Activated CD4-positive, alpha-beta T cell treated with anti-CD3 and anti-CD28 coated beads, Interleukin-2, amount 10 ng/mL, durations not matched to agents 24 days and 14 days (primary cell): ENCODE measurements around the gene LATS2. TPM values are rescaled to one million over a fixed set of nuclear protein-coding genes. Genes with fewer than 3 reads are reported as not detected.
A peak's percentile ranks its signal among the peaks of the same experiment; 100 is the strongest.
"Not testable (repeated sequence)": the region's sequence is repeated elsewhere in the genome, so short reads cannot be mapped to it uniquely, and the experiment has no call there.

Experiments used
- DNase-seq: peaks from one replicate; pipeline ENCODE4 v3.0.0; 2022
- H3K27ac Mint-ChIP-seq: one replicate; pipeline ENCODE4 v1.8.0; 2022; ENCODE audit warnings: mild to moderate bottlenecking, mixed read lengths
- H3K27me3 Mint-ChIP-seq: one replicate; pipeline ENCODE4 v1.8.0; 2022; ENCODE audit warnings: mixed read lengths
- H3K36me3 Mint-ChIP-seq: one replicate; pipeline ENCODE4 v1.8.0; 2022; ENCODE audit warnings: low read depth, mild to moderate bottlenecking, mixed read lengths
- H3K4me1 Mint-ChIP-seq: one replicate; pipeline ENCODE4 v1.8.0; 2021; ENCODE audit warnings: mixed read lengths
- H3K4me3 Mint-ChIP-seq: one replicate; pipeline ENCODE4 v1.8.0; 2022; ENCODE audit warnings: mild to moderate bottlenecking, moderate library complexity, mixed read lengths
- H3K9me3 Mint-ChIP-seq: one replicate; pipeline ENCODE4 v1.8.0; 2021; ENCODE audit warnings: mixed read lengths
- intact Hi-C: fragments of 100-400 bp; cut with micrococcal nuclease; formaldehyde crosslinking; loops from one replicate; pipeline ENCODE4 v1.15.1; 2023
- total RNA-seq: library from RNA; stranded (reverse); gene quantifications from 2 replicates; pipeline ENCODE4 v1.2.3, GENCODE V29; 2022

Gene LATS2
- total RNA-seq, 1 donor from 2014 or later, result 1.7 TPM

- Mint-ChIP-seq H3K27ac (no peak overlapping the region), H3K9me3 (no peaks in the 10 kb centered on the region), H3K4me1 (no peaks in the 10 kb centered on the region), H3K4me3 (no peak overlapping the region), H3K36me3 (no peaks in the 10 kb centered on the region), H3K27me3 (no peaks in the 10 kb centered on the region)
- intact Hi-C loops, result no loop called here
- no peak for DNase-seq
These were observed 81.0 kb downstream of the LATS2 start for GRCh38 chr13:20980430-20980829.

GRCh38 chr13:20977394-20977793, 84.0 kb downstream of the LATS2 start:
- Mint-ChIP-seq H3K27ac (no peak overlapping the region), H3K9me3 (no peaks in the 10 kb centered on the region), H3K27me3 (peaks cover 3% of the 10 kb centered on the region), H3K36me3 (no peaks in the 10 kb centered on the region), H3K4me3 (no peak overlapping the region), H3K4me1 (no peaks in the 10 kb centered on the region)
- no peak for DNase-seq
- intact Hi-C loops, result no loop called here

GRCh38 chr13:20974981-20975585, 86.3 kb downstream of the LATS2 start:
- Mint-ChIP-seq H3K9me3 (no peaks in the 10 kb centered on the region), H3K27me3 (peaks cover 3% of the 10 kb centered on the region), H3K4me3 (no peak overlapping the region), H3K4me1 (no peaks in the 10 kb centered on the region), H3K27ac (no peak overlapping the region), H3K36me3 (no peaks in the 10 kb centered on the region)
- no peak for DNase-seq
- intact Hi-C loops, result no loop called here

GRCh38 chr13:20973886-20974425, 87.4 kb downstream of the LATS2 start:
- Mint-ChIP-seq H3K27me3 (peaks cover 3% of the 10 kb centered on the region), H3K4me1 (peaks cover 3% of the 10 kb centered on the region), H3K36me3 (no peaks in the 10 kb centered on the region), H3K9me3 (no peaks in the 10 kb centered on the region), H3K4me3 (no peak overlapping the region), H3K27ac (no peak overlapping the region)
- DNase-seq, result no peak
- intact Hi-C loops, result no loop called here

GRCh38 chr13:20972731-20973130, 88.7 kb downstream of the LATS2 start:
- Mint-ChIP-seq H3K36me3 (no peaks in the 10 kb centered on the region), H3K27me3 (peaks cover 3% of the 10 kb centered on the region), H3K27ac (no peak overlapping the region), H3K4me3 (no peak overlapping the region), H3K9me3 (no peaks in the 10 kb centered on the region), H3K4me1 (peaks cover 10% of the 10 kb centered on the region)
- intact Hi-C loops, result no loop called here
- no peak for DNase-seq

- DNase-seq, result no peak
- peak overlapping the region; percentile 25 for H3K27ac Mint-ChIP-seq
- peaks cover 10% of the 10 kb centered on the region for H3K4me1 Mint-ChIP-seq
- H3K4me3 Mint-ChIP-seq, result no peak overlapping the region
- intact Hi-C loops, result no loop called here
- peaks cover 6% of the 10 kb centered on the region for H3K9me3 Mint-ChIP-seq
- H3K27me3 Mint-ChIP-seq, result peaks cover 7% of the 10 kb centered on the region
- H3K36me3 Mint-ChIP-seq, result no peaks in the 10 kb centered on the region
These were observed 92.2 kb downstream of the LATS2 start for GRCh38 chr13:20969182-20969581.

- peaks cover 7% of the 10 kb centered on the region for H3K27me3 Mint-ChIP-seq
- no peak for DNase-seq
- H3K4me3 Mint-ChIP-seq, result no peak overlapping the region
- intact Hi-C loops, result no loop called here
- H3K36me3 Mint-ChIP-seq, result no peaks in the 10 kb centered on the region
- H3K4me1 Mint-ChIP-seq, result peaks cover 10% of the 10 kb centered on the region
- H3K9me3 Mint-ChIP-seq, result peaks cover 6% of the 10 kb centered on the region
- H3K27ac Mint-ChIP-seq, result no peak overlapping the region
These were observed 92.6 kb downstream of the LATS2 start for GRCh38 chr13:20968745-20969144.

GRCh38 chr13:20967340-20967739, 94.0 kb downstream of the LATS2 start:
- DNase-seq, result no peak
- Mint-ChIP-seq H3K4me3 (no peak overlapping the region), H3K4me1 (peaks cover 10% of the 10 kb centered on the region), H3K36me3 (no peaks in the 10 kb centered on the region), H3K27ac (no peak overlapping the region), H3K9me3 (peaks cover 6% of the 10 kb centered on the region), H3K27me3 (peaks cover 9% of the 10 kb centered on the region)
- intact Hi-C loops, result no loop called here

GRCh38 chr13:20964904-20965303, 96.5 kb downstream of the LATS2 start:
- H3K9me3 Mint-ChIP-seq, result peaks cover 6% of the 10 kb centered on the region
- intact Hi-C loops, result no loop called here
- no peak for DNase-seq
- peaks cover 18% of the 10 kb centered on the region for H3K27me3 Mint-ChIP-seq
- no peaks in the 10 kb centered on the region for H3K36me3 Mint-ChIP-seq
- H3K4me1 Mint-ChIP-seq, result peaks cover 12% of the 10 kb centered on the region
- H3K4me3 Mint-ChIP-seq, result no peak overlapping the region
- H3K27ac Mint-ChIP-seq, result no peak overlapping the region

- H3K4me3 Mint-ChIP-seq, H3K27ac Mint-ChIP-seq, intact Hi-C loops, DNase-seq, H3K9me3 Mint-ChIP-seq, H3K36me3 Mint-ChIP-seq, H3K4me1 Mint-ChIP-seq: not testable (repeated sequence)
- H3K27me3 Mint-ChIP-seq, result peaks cover 17% of the 10 kb centered on the region
These were observed 99.7 kb downstream of the LATS2 start for GRCh38 chr13:20961663-20962062.

GRCh38 chr13:20960663-20961309, 100.6 kb downstream of the LATS2 start:
- no peak overlapping the region for H3K4me3 Mint-ChIP-seq

GRCh38 chr13:20957049-20957620, 104.3 kb downstream of the LATS2 start:
- DNase-seq, H3K36me3 Mint-ChIP-seq, H3K27ac Mint-ChIP-seq, H3K4me3 Mint-ChIP-seq, H3K4me1 Mint-ChIP-seq, intact Hi-C loops, H3K9me3 Mint-ChIP-seq: not testable (repeated sequence)
- H3K27me3 Mint-ChIP-seq, result peaks cover 13% of the 10 kb centered on the region

More at GRCh38 chr13:20960663-20961309, 100.6 kb downstream of the LATS2 start:
- no peak for DNase-seq
- Mint-ChIP-seq H3K36me3 (no peaks in the 10 kb centered on the region), H3K4me1 (peaks cover 2% of the 10 kb centered on the region), H3K27me3 (peaks cover 15% of the 10 kb centered on the region), H3K27ac (no peak overlapping the region), H3K9me3 (no peaks in the 10 kb centered on the region)
- intact Hi-C loops, result no loop called here

- Mint-ChIP-seq H3K27ac (no peak overlapping the region), H3K27me3 (peaks cover 8% of the 10 kb centered on the region), H3K4me3 (no peak overlapping the region), H3K9me3 (no peaks in the 10 kb centered on the region), H3K36me3 (no peaks in the 10 kb centered on the region), H3K4me1 (no peaks in the 10 kb centered on the region)
- intact Hi-C loops, result no loop called here
- no peak for DNase-seq
These were observed 105.9 kb downstream of the LATS2 start for GRCh38 chr13:20955496-20955895.

GRCh38 chr13:20953245-20953931, 108.0 kb downstream of the LATS2 start:
- Mint-ChIP-seq H3K4me1 (no peaks in the 10 kb centered on the region), H3K4me3 (no peak overlapping the region), H3K27ac (no peak overlapping the region), H3K9me3 (no peaks in the 10 kb centered on the region), H3K27me3 (peaks cover 12% of the 10 kb centered on the region), H3K36me3 (no peaks in the 10 kb centered on the region)
- DNase-seq, result no peak
- intact Hi-C loops, result no loop called here
